H9 (cell line): Measurements from ENCODE around the gene GSE1. TPM values are rescaled to one million over a fixed set of nuclear protein-coding genes. Genes with fewer than 3 reads are reported as not detected.

Experiments
- DNase-seq: peaks from one replicate; pipeline ENCODE4 v3.0.0-alpha.2; 2017
- H2AFZ ChIP-seq: one replicate; pipeline ENCODE4 v1.6.1; 2013; ENCODE audit warnings: mild to moderate bottlenecking, low read length, control low read depth, moderate library complexity
- H2AK5ac ChIP-seq: 2 replicates; pipeline ENCODE4 v1.6.1; 2013; ENCODE audit warnings: low read length, control low read depth, mixed read lengths; ENCODE audit not compliant: insufficient read length
- H2BK120ac ChIP-seq: one replicate; pipeline ENCODE4 v1.6.1; 2013; ENCODE audit warnings: low read depth, mild to moderate bottlenecking, low read length, control low read depth, inconsistent platforms; ENCODE audit not compliant: poor library complexity, severe bottlenecking
- H2BK12ac ChIP-seq: 2 replicates; pipeline ENCODE4 v1.6.1; 2013; ENCODE audit warnings: low read length, control low read depth, mixed read lengths, low read depth; ENCODE audit not compliant: insufficient read length
- H2BK15ac ChIP-seq: 2 replicates; pipeline ENCODE4 v1.6.1; 2013; ENCODE audit warnings: low read depth, low read length, control low read depth
- H2BK20ac ChIP-seq: one replicate; pipeline ENCODE4 v1.6.1; 2013; ENCODE audit warnings: low read depth, mild to moderate bottlenecking, low read length, control low read depth, inconsistent platforms; ENCODE audit not compliant: poor library complexity, severe bottlenecking
- H2BK5ac ChIP-seq: 2 replicates; pipeline ENCODE4 v1.6.1; 2013; ENCODE audit warnings: low read length, control low read depth, mixed read lengths; ENCODE audit not compliant: insufficient read length
- H3K14ac ChIP-seq: 2 replicates; pipeline ENCODE4 v1.6.1; 2013; ENCODE audit warnings: low read length, control low read depth; ENCODE audit not compliant: insufficient read depth
- H3K18ac ChIP-seq: 2 replicates; pipeline ENCODE4 v1.6.1; 2013; ENCODE audit warnings: low read depth, mild to moderate bottlenecking, mixed read lengths, low read length, control low read depth; ENCODE audit not compliant: insufficient read length
- H3K23ac ChIP-seq: 2 replicates; pipeline ENCODE4 v1.6.1; 2013; ENCODE audit warnings: low read length, control low read depth, mixed read lengths, low read depth; ENCODE audit not compliant: insufficient read length
- H3K23me2 ChIP-seq: 2 replicates; pipeline ENCODE4 v1.6.1; 2013; ENCODE audit warnings: low read depth, mild to moderate bottlenecking, mixed read lengths, low read length, control low read depth; ENCODE audit not compliant: insufficient read length, poor library complexity, severe bottlenecking
- H3K27ac ChIP-seq: 2 replicates; pipeline ENCODE4 v1.5.1; 2013; ENCODE audit warnings: low read length, control low read depth, mixed read lengths, low read depth; ENCODE audit not compliant: insufficient read length
- H3K27me3 ChIP-seq: 2 replicates; pipeline ENCODE4 v1.6.1; 2013; ENCODE audit warnings: low read length, control low read depth, inconsistent platforms; ENCODE audit not compliant: insufficient read depth
- H3K4ac ChIP-seq: 2 replicates; pipeline ENCODE4 v1.6.1; 2013; ENCODE audit warnings: low read depth, mild to moderate bottlenecking, control low read depth, inconsistent platforms, low read length, moderate library complexity
- H3K4me1 ChIP-seq: 2 replicates; pipeline ENCODE4 v1.6.1; 2013; ENCODE audit warnings: low read length, control low read depth, inconsistent platforms; ENCODE audit not compliant: insufficient read depth
- H3K4me2 ChIP-seq: 2 replicates; pipeline ENCODE4 v1.6.1; 2013; ENCODE audit warnings: low read length, control low read depth, mixed read lengths; ENCODE audit not compliant: insufficient read length, insufficient read depth
- H3K56ac ChIP-seq: 2 replicates; pipeline ENCODE4 v1.6.1; 2013; ENCODE audit warnings: low read depth, mild to moderate bottlenecking, mixed read lengths, low read length, control low read depth; ENCODE audit not compliant: insufficient read length
- H3K79me1 ChIP-seq: 2 replicates; pipeline ENCODE4 v1.6.1; 2013; ENCODE audit warnings: low read depth, mild to moderate bottlenecking, moderate library complexity, low read length, control low read depth, inconsistent platforms; ENCODE audit not compliant: insufficient read depth, poor library complexity, severe bottlenecking
- H3K79me2 ChIP-seq: 2 replicates; pipeline ENCODE4 v1.6.1; 2013; ENCODE audit warnings: low read length, control low read depth, inconsistent platforms; ENCODE audit not compliant: insufficient read depth
- H3K9ac ChIP-seq: 2 replicates; pipeline ENCODE4 v1.6.1; 2013; ENCODE audit warnings: low read length, control low read depth, mixed read lengths; ENCODE audit not compliant: insufficient read length; ENCODE audit errors: extremely low read depth
- H3K9me3 ChIP-seq: one replicate; pipeline ENCODE4 v1.6.1; 2013; ENCODE audit warnings: low read depth, low read length, inconsistent platforms; ENCODE audit not compliant: control insufficient read depth
- H3T11ph ChIP-seq: one replicate; pipeline ENCODE4 v1.6.1; 2013; ENCODE audit warnings: mild to moderate bottlenecking, low read length, control low read depth, inconsistent platforms
- H4K20me1 ChIP-seq: one replicate; pipeline ENCODE4 v1.6.1; 2013; ENCODE audit not compliant: control insufficient read depth, insufficient read length, insufficient read depth
- H4K5ac ChIP-seq: 2 replicates; pipeline ENCODE4 v1.6.1; 2013; ENCODE audit warnings: low read depth, mild to moderate bottlenecking, mixed read lengths, low read length, control low read depth; ENCODE audit not compliant: insufficient read length
- H4K8ac ChIP-seq: replicated peaks from 2 replicates; pipeline ENCODE4 v1.6.1; 2013; ENCODE audit warnings: low read length, control low read depth, mixed read lengths, low read depth; ENCODE audit not compliant: insufficient read length
- H4K91ac ChIP-seq: 2 replicates; pipeline ENCODE4 v1.6.1; 2013; ENCODE audit warnings: low read depth, mild to moderate bottlenecking, moderate library complexity, mixed read lengths, low read length, control low read depth; ENCODE audit not compliant: insufficient read length
- H3K27ac Mint-ChIP-seq, 3 experiments: 2 replicates in 2 of 3; 3 replicates in 1 of 3; pipeline ENCODE4 v1.8.0; 2020 to 2021; ENCODE audit warnings: mixed read lengths in 3 of 3, mild to moderate bottlenecking in 1 of 3, moderate library complexity in 1 of 3
- H3K27me3 Mint-ChIP-seq: 2 replicates; pipeline ENCODE4 v1.8.0; 2021; ENCODE audit warnings: low read depth, mild to moderate bottlenecking, moderate library complexity, mixed read lengths
- H3K36me3 Mint-ChIP-seq, 3 experiments: 2 replicates in 2 of 3; 3 replicates in 1 of 3; pipeline ENCODE4 v1.8.0; 2020 to 2021; ENCODE audit warnings: low read depth in 3 of 3, mixed read lengths in 3 of 3; ENCODE audit not compliant: insufficient read depth in 1 of 3
- H3K4me1 Mint-ChIP-seq, 2 experiments: 2 replicates each; pipeline ENCODE4 v1.8.0; 2020; ENCODE audit warnings: mixed read lengths in 2 of 2
- H3K4me3 Mint-ChIP-seq, 2 experiments: 2 replicates in 1 of 2; 3 replicates in 1 of 2; pipeline ENCODE4 v1.8.0; 2020 to 2021; ENCODE audit warnings: mild to moderate bottlenecking in 2 of 2, mixed read lengths in 2 of 2, moderate library complexity in 1 of 2
- H3K9me3 Mint-ChIP-seq, 2 experiments: 2 replicates in 1 of 2; 3 replicates in 1 of 2; pipeline ENCODE4 v1.8.0; 2020; ENCODE audit warnings: mild to moderate bottlenecking in 2 of 2, mixed read lengths in 2 of 2, moderate library complexity in 1 of 2
- CTCF ChIP-seq: fragments of 200-600 bp; sonication (generic); conservative IDR thresholded peaks from 3 replicates; pipeline ENCODE4 v1.8.0; 2021; ENCODE audit warnings: antibody characterized with exemption, mild to moderate bottlenecking
- WGBS: extraction: QIAGEN DNeasy Blood & Tissue Kit; methylation state at CpG from one replicate; pipeline ENCODE4 v1.1.7; 2013; ENCODE audit warnings: missing lambda C conversion rate, low lambda C conversion rate, mixed read lengths; ENCODE audit not compliant: insufficient read length; ENCODE audit errors: extremely low coverage; 5-methylcytosine and 5-hydroxymethylcytosine counted together
- total RNA-seq: library from RNA; stranded (reverse); gene quantifications from 2 replicates; pipeline ENCODE4 v1.2.1, GENCODE V29; 2021

GSE1 gene
- total RNA-seq, 1 experiment from 2014 or later = 125 TPM

GRCh38 chr16:85623997-85624601 lies 11.0 kb downstream of the GSE1 start:
- Histone ChIP-seq H3K9ac (no peak overlapping the region), H2AK5ac (no peak overlapping the region), H4K20me1 (peaks cover 8% of the 10 kb centered on the region), H3K27me3 (no peaks in the 10 kb centered on the region), H3K56ac (no peak overlapping the region), H2BK120ac (no peak overlapping the region), H3K23ac (no peak overlapping the region), H2AFZ (no peak overlapping the region), H3K79me2 (peaks cover 66% of the 10 kb centered on the region; the same call in 1 of the 2 replicates), H4K8ac (no peak overlapping the region), H3K23me2 (no peaks in the 10 kb centered on the region), H3K4ac (no peak overlapping the region), H3T11ph (no peak overlapping the region), H3K9me3 (no peaks in the 10 kb centered on the region), H3K14ac (no peak overlapping the region; the same call in 1 of the 2 replicates), H3K4me2 (no peak overlapping the region), H4K5ac (no peak overlapping the region), H2BK12ac (no peak overlapping the region), H3K79me1 (peaks cover 15% of the 10 kb centered on the region), H3K18ac (no peak overlapping the region), H3K4me1 (peaks cover 3% of the 10 kb centered on the region; the same call in 1 of the 2 replicates), H3K27ac (no peak overlapping the region), H2BK5ac (no peak overlapping the region), H2BK15ac (no peak overlapping the region), H2BK20ac (no peak overlapping the region), H4K91ac (no peak overlapping the region)
- DNase-seq = no peak
- Mint-ChIP-seq H3K27me3 (no peaks in the 10 kb centered on the region), H3K27ac (no peak overlapping the region), H3K4me3 (no peak overlapping the region), H3K36me3 (peaks cover 15 to 32% (median 25%) of the 10 kb centered on the region in 3 experiments; a peak in 6 of 7 replicates), H3K4me1 (peaks cover 55 to 68% of the 10 kb centered on the region in 2 experiments), H3K9me3 (peaks cover 5% of the 10 kb centered on the region in 2 experiments; a peak in 4 of 5 replicates)
- TF ChIP-seq CTCF = no peak
- WGBS = no CpG with 5 or more reads among the region's 21 CpGs
